GM19463 (cell line): ENCODE data around the gene TAF1A.

ENCODE experiments used
- ATAC-seq: cut with Tn5 transposase; IDR thresholded peaks from one replicate; pipeline ENCODE4 v1.9.1; 2021; ENCODE audit warnings: mild to moderate bottlenecking, moderate library complexity; ENCODE audit not compliant: unreplicated experiment

Gene TAF1A

DNA sequence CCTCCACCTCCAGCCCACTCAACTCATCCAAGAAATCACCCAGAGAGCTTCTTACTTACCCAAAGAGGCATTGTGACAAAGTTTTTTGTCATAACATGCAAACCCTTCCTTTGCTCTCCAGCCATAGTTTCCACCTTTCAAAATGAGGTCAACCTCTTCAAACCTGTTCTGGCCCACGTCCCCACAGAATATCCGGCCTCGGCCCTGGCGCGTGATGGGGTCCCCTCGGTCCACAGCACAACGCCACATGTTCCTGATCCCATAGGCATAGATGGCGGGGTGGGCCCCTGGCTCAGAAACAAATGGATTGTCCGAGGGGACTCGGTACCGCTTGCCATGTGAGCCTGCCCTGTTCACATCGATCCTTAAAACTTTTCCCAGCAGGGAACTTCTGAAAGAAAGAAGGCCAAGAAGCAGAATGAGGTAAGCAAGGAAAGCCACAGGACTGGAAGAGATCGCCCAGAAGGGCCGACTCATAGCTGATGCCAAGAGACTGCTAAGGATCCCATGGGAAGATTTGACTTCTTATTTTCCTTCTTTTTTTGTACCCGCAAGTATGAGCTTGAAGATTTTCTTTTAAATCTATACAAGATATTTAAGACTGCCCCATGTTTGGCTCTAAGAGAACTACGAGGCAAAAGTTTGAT is 49.7 kb downstream of the TAF1A start:
- no peak for ATAC-seq

DNA sequence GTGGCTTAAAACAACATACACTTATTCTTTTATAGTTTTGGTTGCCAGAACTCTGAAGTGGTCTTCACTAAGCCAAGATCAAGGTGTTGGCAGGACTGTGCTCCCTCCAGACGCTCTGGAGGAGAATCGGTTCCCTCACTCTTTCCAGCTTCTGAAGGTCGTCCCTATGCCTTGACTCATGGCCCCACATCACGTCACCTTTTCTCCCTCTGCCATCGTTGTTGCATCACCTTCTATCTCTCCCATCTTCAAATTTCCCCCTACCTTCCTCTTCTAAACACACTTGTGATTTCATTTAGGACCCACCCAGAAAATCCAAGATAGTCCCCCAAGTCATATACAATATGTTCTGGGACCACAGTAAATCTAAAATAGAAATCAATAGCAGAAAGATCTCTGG is 54.3 kb downstream of the TAF1A start:
- ATAC-seq, result no peak

DNA sequence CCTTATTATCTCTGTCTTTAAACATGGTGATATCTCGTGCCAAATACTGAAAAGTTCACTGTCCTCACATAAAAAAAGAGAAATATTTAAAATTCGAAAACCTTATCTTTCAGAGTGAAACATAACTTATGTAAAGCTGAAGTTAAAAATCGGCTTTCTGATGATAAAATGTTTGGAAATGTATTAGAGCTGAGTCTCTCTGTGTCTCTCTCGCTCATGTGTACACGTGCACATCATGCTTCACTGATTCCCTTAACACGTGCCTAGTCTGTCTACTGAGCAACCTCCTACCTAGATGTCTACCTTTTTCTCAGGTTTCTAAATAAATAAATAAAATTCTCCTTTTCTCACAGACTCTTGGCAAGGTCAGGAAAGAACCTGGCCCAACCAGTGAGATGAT is 58.9 kb downstream of the TAF1A start:
- no peak for ATAC-seq

DNA sequence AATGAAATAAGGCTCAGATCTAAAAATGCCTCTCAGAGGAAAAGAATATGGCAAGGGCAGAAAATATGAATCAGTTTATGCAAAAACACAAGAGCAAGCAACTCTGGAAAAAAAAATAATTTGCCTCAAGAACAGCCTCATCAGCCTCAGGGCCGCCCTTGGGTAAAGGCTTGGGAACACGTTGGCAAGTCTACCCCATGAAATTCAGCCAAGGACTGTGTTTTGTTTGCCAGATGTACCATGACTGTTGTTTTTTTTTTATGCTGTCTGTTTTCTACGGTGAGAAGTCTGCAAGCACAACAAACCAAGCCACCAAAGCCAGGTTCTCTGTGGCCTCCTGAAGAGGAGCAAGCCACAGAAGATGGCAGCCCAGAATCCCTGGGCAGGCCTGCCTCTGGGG is 59.8 kb downstream of the TAF1A start:
- no peak for ATAC-seq

DNA sequence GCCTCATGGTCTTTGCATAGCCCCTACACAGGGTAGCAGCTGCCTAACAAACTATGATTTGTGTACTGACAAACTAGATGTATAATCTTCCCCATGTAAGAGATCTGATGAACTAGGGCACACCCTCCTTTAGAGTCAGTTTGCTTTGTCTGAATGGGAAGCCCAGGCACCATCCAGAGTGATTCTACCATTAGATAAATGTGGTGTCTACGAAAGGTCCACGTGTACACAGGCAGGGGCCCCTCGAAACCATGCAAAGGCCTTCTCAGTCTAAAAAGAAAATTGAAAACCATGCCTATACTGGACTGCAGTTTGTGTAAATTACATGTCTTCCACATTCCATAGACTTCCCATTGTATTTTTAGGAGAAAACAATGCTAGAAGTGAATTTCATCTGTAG is 60.6 kb downstream of the TAF1A start:
- no peak for ATAC-seq

DNA sequence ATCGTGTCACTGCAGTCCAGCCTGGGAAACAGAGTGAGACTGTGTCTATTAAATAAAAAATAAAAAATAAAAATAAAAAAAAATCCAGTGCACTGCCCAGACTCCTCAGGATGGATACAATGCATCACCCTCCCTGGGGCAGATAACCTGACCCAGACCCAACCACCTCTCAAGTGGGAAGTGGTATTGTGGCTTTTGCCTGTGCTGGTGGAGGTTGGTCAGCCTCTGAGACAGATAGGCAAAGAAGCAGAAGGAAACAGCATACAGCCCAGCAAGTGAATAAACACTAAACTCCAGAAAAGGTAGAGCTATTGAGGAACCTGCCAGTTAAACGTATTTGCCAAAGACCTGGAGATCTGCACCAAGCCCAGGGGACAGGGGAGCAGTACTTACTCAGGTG is 63.8 kb downstream of the TAF1A start:
- no peak for ATAC-seq

DNA sequence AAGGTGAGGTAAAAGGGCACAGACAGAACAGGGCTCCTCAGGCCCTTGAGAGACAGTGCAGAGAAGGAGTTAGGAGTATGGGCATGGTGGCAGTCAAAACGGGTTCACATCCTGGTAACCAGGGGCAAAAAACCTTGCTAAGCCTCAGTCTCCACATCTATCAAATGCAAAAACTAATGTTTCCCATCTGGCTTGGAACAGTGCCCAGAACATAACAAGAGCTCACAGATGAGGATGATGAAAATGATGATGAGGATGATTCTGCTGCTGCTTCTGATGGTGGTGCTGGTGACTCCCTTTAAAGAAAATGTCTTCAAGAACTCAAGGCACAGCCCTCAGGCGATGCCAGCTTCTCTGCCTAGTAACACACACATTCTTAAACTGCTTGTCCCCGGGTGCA is 65.9 kb downstream of the TAF1A start:
- no peak for ATAC-seq

DNA sequence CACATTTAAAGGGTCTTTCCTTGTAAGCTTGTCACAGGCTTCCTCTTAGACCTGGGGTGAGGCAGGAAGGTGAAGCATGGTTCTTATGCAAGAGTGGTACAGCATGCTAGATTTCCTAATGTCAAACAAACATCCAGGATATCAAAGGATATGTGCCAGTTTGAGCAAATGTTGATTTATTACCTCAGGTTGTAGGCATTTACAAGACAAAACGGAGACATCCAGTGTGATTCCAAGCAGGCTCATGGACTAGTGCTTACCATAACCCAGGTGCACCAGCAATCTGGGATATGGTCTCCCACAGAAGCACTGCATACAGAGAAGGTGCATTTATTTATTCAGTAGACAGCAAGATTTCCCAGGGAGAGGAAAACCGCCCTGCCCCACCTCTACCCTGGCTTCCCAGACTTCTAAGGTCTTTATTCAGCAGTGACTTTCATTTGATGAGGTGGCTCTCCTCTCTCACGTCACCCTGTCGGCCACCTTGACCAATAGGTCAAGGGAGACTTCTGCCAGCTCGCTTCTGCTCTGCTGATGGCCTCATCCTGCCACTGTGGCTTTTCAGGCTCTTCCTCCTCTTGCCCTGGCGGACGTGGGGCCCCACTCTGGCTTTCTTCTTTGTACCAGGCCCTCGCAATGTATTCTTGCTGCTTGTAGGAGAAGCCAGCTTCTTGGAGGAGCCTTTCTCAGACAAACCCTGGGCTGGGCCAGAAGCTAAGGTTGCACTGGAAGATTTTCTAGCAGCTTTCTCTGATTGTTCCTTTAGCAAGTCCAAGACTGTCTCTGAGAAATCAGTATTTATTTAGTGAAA is 67.4 kb downstream of the TAF1A start:
- no peak for ATAC-seq

DNA sequence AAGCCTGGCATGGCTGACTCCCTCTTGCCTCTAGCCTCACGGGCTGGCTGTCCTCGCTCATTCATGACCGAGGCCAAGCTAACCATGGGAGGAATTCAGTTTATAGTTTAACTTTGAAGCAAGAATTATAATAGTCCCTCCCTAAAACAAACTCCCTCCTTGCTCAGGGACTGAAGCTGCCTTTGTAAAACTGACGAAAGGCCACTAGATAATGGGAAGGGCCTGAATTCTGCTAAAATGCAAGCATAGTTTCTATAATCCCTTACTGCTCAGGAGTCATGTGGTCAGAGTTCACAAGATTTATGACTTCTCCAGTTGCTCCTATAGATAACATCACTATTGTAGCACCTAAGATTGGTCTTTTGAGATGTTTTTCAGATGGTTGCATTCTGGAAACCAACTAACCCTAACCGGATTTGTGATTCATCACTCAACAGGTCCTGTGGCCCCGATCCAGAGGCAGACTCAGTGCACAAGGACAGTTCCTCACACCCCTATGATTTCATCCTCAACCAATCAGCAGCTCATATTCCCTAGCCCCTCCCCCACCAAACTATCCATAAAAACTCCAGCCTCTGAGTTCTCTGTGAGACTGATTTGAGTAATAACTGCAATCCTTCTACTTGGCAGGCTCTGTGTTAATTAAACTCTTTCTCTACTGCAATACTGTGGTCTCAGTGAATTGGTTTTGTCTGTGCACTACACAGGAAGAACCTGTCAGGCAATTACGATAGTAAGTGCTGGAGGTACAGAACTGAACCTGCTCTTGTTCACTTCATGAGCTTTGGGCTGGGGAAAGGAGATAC is 68.2 kb downstream of the TAF1A start:
- ATAC-seq, result no peak
